OCI-LY7 (cell line): Measurements from ENCODE around the gene VPS9D1. TPM values are rescaled to one million over a fixed set of nuclear protein-coding genes. Genes with fewer than 3 reads are reported as not detected.

ENCODE experiments used
- BruUV-seq: library from RNA; stranded (reverse); fragments of 400-500 nt; replicated peaks from 2 replicates; lab custom pipeline; 2021; lab: Mats Ljungman, UMichigan
- CTCF ChIA-PET: fragments of 300-600 bp; sonication (Branson Sonifier 250); formaldehyde crosslinking; loops from one replicate; lab custom pipeline; 2022; ENCODE audit warnings: antibody characterized with exemption; ENCODE audit not compliant: unreplicated experiment; lab: Charles Lee
- POLR2A ChIA-PET: fragments of 300-600 bp; sonication (Branson Sonifier 250); formaldehyde crosslinking; loops from one replicate; lab custom pipeline; 2022; ENCODE audit warnings: antibody characterized with exemption; lab: Charles Lee
- DNase-seq: peaks from one replicate; pipeline ENCODE4 v3.0.0-alpha.2; 2015; ENCODE audit warnings: low spot score
- H2AFZ ChIP-seq: fragments of 200-600 bp; sonication (generic), shearing (Covaris generic); 2 replicates; pipeline ENCODE4 v1.6.1; 2014; ENCODE audit warnings: mild to moderate bottlenecking, antibody characterized with exemption, low read length, moderate library complexity
- H3K27ac ChIP-seq: fragments of 200-600 bp; sonication (generic); 2 replicates; pipeline ENCODE4 v1.5.1; 2014; ENCODE audit warnings: mixed run types, low read depth, mild to moderate bottlenecking, moderate library complexity, low read length, inconsistent platforms; ENCODE audit not compliant: poor library complexity, severe bottlenecking
- H3K36me3 ChIP-seq: fragments of 200-600 bp; sonication (generic); 2 replicates; pipeline ENCODE4 v1.6.1; 2014; ENCODE audit warnings: mild to moderate bottlenecking, antibody characterized with exemption, low read length, moderate library complexity, mixed read lengths; ENCODE audit not compliant: insufficient read depth
- H3K4me1 ChIP-seq: fragments of 200-600 bp; sonication (generic); 2 replicates; pipeline ENCODE4 v1.5.1; 2014; ENCODE audit warnings: mild to moderate bottlenecking, low read length; ENCODE audit not compliant: insufficient read depth, poor library complexity, severe bottlenecking
- H3K4me2 ChIP-seq: fragments of 200-600 bp; sonication (generic); 2 replicates; pipeline ENCODE4 v1.6.1; 2014; ENCODE audit warnings: mild to moderate bottlenecking, low read length
- H3K4me3 ChIP-seq: fragments of 200-600 bp; sonication (generic); 2 replicates; pipeline ENCODE4 v1.5.1; 2014; ENCODE audit warnings: mild to moderate bottlenecking, low read depth, low read length; ENCODE audit not compliant: poor library complexity, severe bottlenecking
- H3K79me2 ChIP-seq: fragments of 200-600 bp; sonication (generic); 2 replicates; pipeline ENCODE4 v1.6.1; 2016; ENCODE audit warnings: low read depth, mild to moderate bottlenecking, low read length, moderate library complexity, mixed read lengths; ENCODE audit not compliant: insufficient read depth
- H3K9me2 ChIP-seq: fragments of 200-600 bp; sonication (generic); 2 replicates; pipeline ENCODE4 v1.6.1; 2016; ENCODE audit warnings: mild to moderate bottlenecking, low read length, mixed read lengths; ENCODE audit not compliant: insufficient read depth
- H3K9me3 ChIP-seq: fragments of 200-600 bp; sonication (generic); 2 replicates; pipeline ENCODE4 v1.6.1; 2014; ENCODE audit warnings: mild to moderate bottlenecking, mixed run types, low read length, mixed read lengths
- H4K20me1 ChIP-seq: fragments of 200-600 bp; sonication (generic); 2 replicates; pipeline ENCODE4 v1.6.1; 2014; ENCODE audit warnings: mild to moderate bottlenecking, antibody characterized with exemption, low read length, moderate library complexity, mixed read lengths; ENCODE audit not compliant: insufficient read depth
- CTCF ChIP-seq: fragments of 200-600 bp; sonication (generic); conservative IDR thresholded peaks from 2 replicates; pipeline ENCODE4 v1.5.1; 2014; ENCODE audit warnings: mild to moderate bottlenecking, antibody characterized with exemption, low read length, moderate library complexity, mixed read lengths
- EZH2phosphoT487 ChIP-seq: fragments of 200-600 bp; sonication (generic); IDR thresholded peaks from 2 replicates; pipeline ENCODE4 v1.6.1; 2018; ENCODE audit warnings: low read depth, borderline replicate concordance, mild to moderate bottlenecking, mixed run types, antibody characterized with exemption, low read length, moderate library complexity, mixed read lengths
- intact Hi-C: fragments of 100-400 bp; cut with micrococcal nuclease; formaldehyde crosslinking; loops from one replicate; pipeline ENCODE4 v1.10.0; 2022; ENCODE audit not compliant: unreplicated experiment
- total RNA-seq, 2 experiments: library from RNA; depleted of rRNA in 1 of 2; stranded (reverse); fragments of >200 nt in 1 of 2; shearing (Covaris generic) in 1 of 2; gene quantifications; 2 replicates each; pipeline ENCODE4 v1.2.3, GENCODE V29; 2014 to 2022

VPS9D1 gene
- total RNA-seq, 2 experiments from 2014 or later: 3.1 to 4.6 TPM

GRCh38 chr16:89669755-89670154, 50.9 kb downstream of the VPS9D1 start:
- CTCF ChIA-PET: no interaction called here
- no peak for DNase-seq

GRCh38 chr16:89668790-89669158, 51.9 kb downstream of the VPS9D1 start:
- no peak overlapping the region for H3K27ac ChIP-seq
- no TSS peak for BruUV-seq
- no peaks in the 10 kb centered on the region for H3K79me2 ChIP-seq
- intact Hi-C loops: no loop called here
- ChIA-PET CTCF (no interaction called here), POLR2A (no interaction called here)
- H3K4me1 ChIP-seq: no peaks in the 10 kb centered on the region
- TF ChIP-seq CTCF: no peak
- TF ChIP-seq EZH2phosphoT487: no peak
- H3K9me3 ChIP-seq: no peaks in the 10 kb centered on the region
- no peaks in the 10 kb centered on the region for H3K9me2 ChIP-seq
- H2AFZ ChIP-seq: no peak overlapping the region
- H3K4me3 ChIP-seq: no peak overlapping the region
- DNase-seq: no peak
- no peak overlapping the region for H3K4me2 ChIP-seq
- H3K36me3 ChIP-seq: peaks cover 6% of the 10 kb centered on the region; the same call in 1 of the 2 replicates
- no peaks in the 10 kb centered on the region for H4K20me1 ChIP-seq

More at GRCh38 chr16:89669755-89670154, 50.9 kb downstream of the VPS9D1 start:
- Histone ChIP-seq H2AFZ (no peak overlapping the region), H3K79me2 (no peaks in the 10 kb centered on the region), H3K9me2 (no peaks in the 10 kb centered on the region), H3K9me3 (no peaks in the 10 kb centered on the region), H4K20me1 (no peaks in the 10 kb centered on the region), H3K27ac (no peak overlapping the region), H3K4me1 (no peaks in the 10 kb centered on the region), H3K36me3 (no peaks in the 10 kb centered on the region; the same call in 1 of the 2 replicates), H3K4me3 (no peak overlapping the region), H3K4me2 (no peak overlapping the region)
- POLR2A ChIA-PET: no interaction called here
- intact Hi-C loops: no loop called here
- TF ChIP-seq CTCF (no peak), EZH2phosphoT487 (no peak)
- no TSS peak for BruUV-seq

- Histone ChIP-seq H3K4me1 (no peaks in the 10 kb centered on the region), H3K27ac (no peak overlapping the region), H3K9me2 (no peaks in the 10 kb centered on the region), H4K20me1 (no peaks in the 10 kb centered on the region), H3K4me3 (no peak overlapping the region), H3K36me3 (peaks cover 17% of the 10 kb centered on the region), H3K4me2 (no peak overlapping the region), H3K79me2 (no peaks in the 10 kb centered on the region), H3K9me3 (no peaks in the 10 kb centered on the region), H2AFZ (no peak overlapping the region)
- CTCF ChIA-PET: no interaction called here
- no peak for TF ChIP-seq EZH2phosphoT487
- no peak for TF ChIP-seq CTCF
- POLR2A ChIA-PET: no interaction called here
- intact Hi-C loops: no loop called here
- DNase-seq: no peak
- no TSS peak for BruUV-seq
Measured at GRCh38 chr16:89667633-89668032, 53.1 kb downstream of the VPS9D1 start.
